ENCODE data around the gene DAAM1.

Gene DAAM1

GRCh38 chr14:59214702-59215302, 26.3 kb downstream of the DAAM1 start:
- H3K4ac ChIP-seq (ENCODE audit: low read length): no peak overlapping the region
- WGBS, 2 donors (ENCODE audit: extremely low coverage in 2 of 2, insufficient read length in 2 of 2, insufficient replicate concordance in 1 of 2): no CpG with 5 or more reads among the region's 3 CpGs

GRCh38 chr14:59215322-59215721, 26.9 kb downstream of the DAAM1 start:
- H3K14ac ChIP-seq (ENCODE audit: low read length): no peak overlapping the region
- no peak overlapping the region for H3K18ac ChIP-seq (ENCODE audit: low read length)
- no CpG with 5 or more reads among the region's 7 CpGs for WGBS, 2 donors (ENCODE audit: extremely low coverage in 2 of 2, insufficient read length in 2 of 2, insufficient replicate concordance in 1 of 2)
- H3K27me3 ChIP-seq (ENCODE audit: control insufficient read depth in 3 of 3, insufficient read depth in 3 of 3, low read depth in 1 of 3, low read length in 3 of 3): no peaks in the 10 kb centered on the region
- no peak overlapping the region for H3K4me3 ChIP-seq (ENCODE audit: low read length in 2 of 2)
- H3K9ac ChIP-seq (ENCODE audit: low read depth, low read length, poor library complexity): no peak overlapping the region
- no peak overlapping the region for H3K23ac ChIP-seq (ENCODE audit: low read depth, low read length, poor library complexity)
- no peak overlapping the region for H3K4me2 ChIP-seq (ENCODE audit: insufficient read depth, low read length, poor library complexity, severe bottlenecking)
- no peak overlapping the region for H2BK15ac ChIP-seq (ENCODE audit: low read length)
- no peaks in the 10 kb centered on the region for H3K9me3 ChIP-seq (replicated peaks in 1 of 2; ENCODE audit: control insufficient read depth in 2 of 2, insufficient read depth in 1 of 2, low read depth in 1 of 2, low read length in 2 of 2)
- H4K91ac ChIP-seq (ENCODE audit: low read depth, low read length, poor library complexity): no peak overlapping the region
- H3K79me1 ChIP-seq (ENCODE audit: low read depth, low read length): peaks cover 2% of the 10 kb centered on the region
- H3K27ac ChIP-seq (replicated peaks; ENCODE audit: low read length): no peak overlapping the region
- no peak for DNase-seq (ENCODE audit: low spot score)
- H2AFZ ChIP-seq (ENCODE audit: low read length): no peak overlapping the region
- no peak overlapping the region for H3K4ac ChIP-seq (ENCODE audit: low read length)
- H3K36me3 ChIP-seq (replicated peaks in 1 of 2; ENCODE audit: control insufficient read depth in 2 of 2, insufficient read depth in 2 of 2, low read length in 2 of 2): no peaks in the 10 kb centered on the region
- H4K8ac ChIP-seq (ENCODE audit: low read depth, low read length): no peak overlapping the region
- no peak overlapping the region for H2BK12ac ChIP-seq (ENCODE audit: low read length)
- no peak overlapping the region for H2BK5ac ChIP-seq (ENCODE audit: low read length)
- no peak overlapping the region for H2BK120ac ChIP-seq (ENCODE audit: low read depth, low read length)
- H3K4me1 ChIP-seq (ENCODE audit: control insufficient read depth in 2 of 2, insufficient read depth in 1 of 2, low read depth in 1 of 2, low read length in 2 of 2): peaks cover 4 to 7% of the 10 kb centered on the region in 2 donors
- no peak overlapping the region for H2AK5ac ChIP-seq (ENCODE audit: low read depth, low read length)

More at GRCh38 chr14:59214702-59215302, 26.3 kb downstream of the DAAM1 start:
- no peak overlapping the region for H3K23ac ChIP-seq (ENCODE audit: low read depth, low read length, poor library complexity)
- H3K18ac ChIP-seq (ENCODE audit: low read length): no peak overlapping the region
- H2BK120ac ChIP-seq (ENCODE audit: low read depth, low read length): no peak overlapping the region
- no peak for DNase-seq (ENCODE audit: low spot score)
- no peaks in the 10 kb centered on the region for H3K27me3 ChIP-seq (ENCODE audit: control insufficient read depth in 3 of 3, insufficient read depth in 3 of 3, low read depth in 1 of 3, low read length in 3 of 3)
- peaks cover 2% of the 10 kb centered on the region for H3K79me1 ChIP-seq (ENCODE audit: low read depth, low read length)
- no peak overlapping the region for H4K8ac ChIP-seq (ENCODE audit: low read depth, low read length)
- H3K4me2 ChIP-seq (ENCODE audit: insufficient read depth, low read length, poor library complexity, severe bottlenecking): no peak overlapping the region
- H2BK12ac ChIP-seq (ENCODE audit: low read length): no peak overlapping the region
- no peak overlapping the region for H3K14ac ChIP-seq (ENCODE audit: low read length)
- no peak overlapping the region for H2BK15ac ChIP-seq (ENCODE audit: low read length)
- H4K91ac ChIP-seq (ENCODE audit: low read depth, low read length, poor library complexity): no peak overlapping the region
- no peak overlapping the region for H3K9ac ChIP-seq (ENCODE audit: low read depth, low read length, poor library complexity)
- H2BK5ac ChIP-seq (ENCODE audit: low read length): no peak overlapping the region
- peaks cover 4 to 7% of the 10 kb centered on the region in 2 donors for H3K4me1 ChIP-seq (ENCODE audit: control insufficient read depth in 2 of 2, insufficient read depth in 1 of 2, low read depth in 1 of 2, low read length in 2 of 2)
- H2AFZ ChIP-seq (ENCODE audit: low read length): no peak overlapping the region
- H3K9me3 ChIP-seq (replicated peaks in 1 of 2; ENCODE audit: control insufficient read depth in 2 of 2, insufficient read depth in 1 of 2, low read depth in 1 of 2, low read length in 2 of 2): no peaks in the 10 kb centered on the region
- H2AK5ac ChIP-seq (ENCODE audit: low read depth, low read length): no peak overlapping the region
- H3K27ac ChIP-seq (replicated peaks; ENCODE audit: low read length): no peak overlapping the region
- no peaks in the 10 kb centered on the region for H3K36me3 ChIP-seq (replicated peaks in 1 of 2; ENCODE audit: control insufficient read depth in 2 of 2, insufficient read depth in 2 of 2, low read length in 2 of 2)
- no peak overlapping the region for H3K4me3 ChIP-seq (ENCODE audit: low read length in 2 of 2)

GRCh38 chr14:59215757-59216156, 27.3 kb downstream of the DAAM1 start:
- Histone ChIP-seq H3K27ac (replicated peaks; ENCODE audit: low read length) (no peak overlapping the region), H4K8ac (ENCODE audit: low read depth, low read length) (no peak overlapping the region), H3K14ac (ENCODE audit: low read length) (no peak overlapping the region), H3K4me2 (ENCODE audit: insufficient read depth, low read length, poor library complexity, severe bottlenecking) (no peak overlapping the region), H3K27me3 (ENCODE audit: control insufficient read depth in 3 of 3, insufficient read depth in 3 of 3, low read depth in 1 of 3, low read length in 3 of 3) (no peaks in the 10 kb centered on the region), H2BK120ac (ENCODE audit: low read depth, low read length) (no peak overlapping the region), H3K9ac (ENCODE audit: low read depth, low read length, poor library complexity) (no peak overlapping the region), H2BK15ac (ENCODE audit: low read length) (no peak overlapping the region), H3K36me3 (replicated peaks in 1 of 2; ENCODE audit: control insufficient read depth in 2 of 2, insufficient read depth in 2 of 2, low read length in 2 of 2) (no peaks in the 10 kb centered on the region), H3K4ac (ENCODE audit: low read length) (no peak overlapping the region), H4K91ac (ENCODE audit: low read depth, low read length, poor library complexity) (no peak overlapping the region), H3K9me3 (replicated peaks in 1 of 2; ENCODE audit: control insufficient read depth in 2 of 2, insufficient read depth in 1 of 2, low read depth in 1 of 2, low read length in 2 of 2) (no peaks in the 10 kb centered on the region), H3K79me1 (ENCODE audit: low read depth, low read length) (peaks cover 2% of the 10 kb centered on the region), H3K4me1 (ENCODE audit: control insufficient read depth in 2 of 2, insufficient read depth in 1 of 2, low read depth in 1 of 2, low read length in 2 of 2) (peaks cover 4 to 7% of the 10 kb centered on the region in 2 donors), H2BK12ac (ENCODE audit: low read length) (no peak overlapping the region), H3K4me3 (ENCODE audit: low read length in 2 of 2) (no peak overlapping the region), H3K23ac (ENCODE audit: low read depth, low read length, poor library complexity) (no peak overlapping the region), H2AK5ac (ENCODE audit: low read depth, low read length) (no peak overlapping the region), H2AFZ (ENCODE audit: low read length) (no peak overlapping the region), H2BK5ac (ENCODE audit: low read length) (no peak overlapping the region), H3K18ac (ENCODE audit: low read length) (no peak overlapping the region)
- WGBS, 2 donors (ENCODE audit: extremely low coverage in 2 of 2, insufficient read length in 2 of 2, insufficient replicate concordance in 1 of 2): no CpG with 5 or more reads among the region's 4 CpGs
- DNase-seq (ENCODE audit: low spot score): no peak

- Histone ChIP-seq H3K9ac (ENCODE audit: low read depth, low read length, poor library complexity) (no peak overlapping the region), H2BK15ac (ENCODE audit: low read length) (no peak overlapping the region), H4K91ac (ENCODE audit: low read depth, low read length, poor library complexity) (no peak overlapping the region), H2AK5ac (ENCODE audit: low read depth, low read length) (no peak overlapping the region), H2AFZ (ENCODE audit: low read length) (no peak overlapping the region), H3K4ac (ENCODE audit: low read length) (no peak overlapping the region), H3K36me3 (replicated peaks in 1 of 2; ENCODE audit: control insufficient read depth in 2 of 2, insufficient read depth in 2 of 2, low read length in 2 of 2) (no peaks in the 10 kb centered on the region), H3K9me3 (replicated peaks in 1 of 2; ENCODE audit: control insufficient read depth in 2 of 2, insufficient read depth in 1 of 2, low read depth in 1 of 2, low read length in 2 of 2) (no peaks in the 10 kb centered on the region), H4K8ac (ENCODE audit: low read depth, low read length) (no peak overlapping the region), H3K79me1 (ENCODE audit: low read depth, low read length) (peaks cover 2% of the 10 kb centered on the region), H3K27me3 (ENCODE audit: control insufficient read depth in 3 of 3, insufficient read depth in 3 of 3, low read depth in 1 of 3, low read length in 3 of 3) (no peaks in the 10 kb centered on the region), H3K4me1 (ENCODE audit: control insufficient read depth in 2 of 2, insufficient read depth in 1 of 2, low read depth in 1 of 2, low read length in 2 of 2) (peaks cover 4 to 7% of the 10 kb centered on the region in 2 donors), H3K4me3 (ENCODE audit: low read length in 2 of 2) (no peak overlapping the region), H2BK5ac (ENCODE audit: low read length) (no peak overlapping the region), H3K14ac (ENCODE audit: low read length) (no peak overlapping the region), H3K18ac (ENCODE audit: low read length) (no peak overlapping the region), H3K4me2 (ENCODE audit: insufficient read depth, low read length, poor library complexity, severe bottlenecking) (no peak overlapping the region), H2BK12ac (ENCODE audit: low read length) (no peak overlapping the region), H3K23ac (ENCODE audit: low read depth, low read length, poor library complexity) (no peak overlapping the region), H3K27ac (replicated peaks; ENCODE audit: low read length) (no peak overlapping the region), H2BK120ac (ENCODE audit: low read depth, low read length) (no peak overlapping the region)
- DNase-seq (ENCODE audit: low spot score): no peak
- WGBS, 2 donors (ENCODE audit: extremely low coverage in 2 of 2, insufficient read length in 2 of 2, insufficient replicate concordance in 1 of 2): no CpG with 5 or more reads among the region's 1 CpG
These were observed 28.5 kb downstream of the DAAM1 start for GRCh38 chr14:59217011-59217410.
